K562 (cell line): ENCODE results near the gene ITGA1. TPM values are rescaled to one million over a fixed set of nuclear protein-coding genes. Genes with fewer than 3 reads are reported as not detected.

Experiments
- ATAC-seq: fragments of 200-7000 bp; cut with Tn5 transposase; 3 replicates; pipeline ENCODE4 v1.9.1; 2020; ENCODE audit warnings: moderate library complexity
- BruUV-seq: library from RNA; stranded (reverse); fragments of 400-500 nt; replicated peaks from 2 replicates; lab custom pipeline; 2021; lab: Mats Ljungman, UMichigan
- CTCF ChIA-PET: fragments of 300-600 bp; formaldehyde crosslinking; extraction: SDS; loops from one replicate; lab custom pipeline; 2021; ENCODE audit warnings: low intra/inter-chr PET ratio; lab: Yijun Ruan, JAX
- POLR2A ChIA-PET: fragments of 300-600, 350-650 bp; sonication (Branson Sonifier 250); formaldehyde crosslinking; extraction: SDS; loops from one replicate; lab custom pipeline; 2021; ENCODE audit warnings: antibody characterized with exemption, inconsistent platforms; lab: Yijun Ruan, JAX
- DNase-seq, 4 experiments: peaks; one replicate each; pipeline versions ENCODE4 v3.0.0 to v3.0.0-alpha.2; 2011 to 2018; ENCODE audit warnings: low spot score in 3 of 4, mixed read lengths in 3 of 4; ENCODE audit errors: extremely low read depth in 1 of 4
- FAIRE-seq: peaks from 2 replicates; lab custom pipeline; 2011; peaks lifted over from hg19 to GRCh38; lab: Jason Lieb, UNC
- H2AFZ ChIP-seq: 2 replicates; pipeline ENCODE4 v1.6.0; 2011; ENCODE audit warnings: low read depth, low read length, control low read depth, inconsistent platforms
- H3K27ac ChIP-seq: fragments of 200-600 bp; 3 replicates; pipeline ENCODE4 v1.8.0; 2011; ENCODE audit warnings: low read depth, mild to moderate bottlenecking, control low read depth, inconsistent platforms, low read length, moderate library complexity, mixed read lengths; ENCODE audit errors: extremely low read depth
- H3K27me3 ChIP-seq, 2 experiments: fragments of 300-600 bp in 1 of 2; 2 replicates in 1 of 2; 3 replicates in 1 of 2; pipeline versions ENCODE4 v1.6.0 to v1.8.0; 2011; ENCODE audit warnings: inconsistent platforms in 2 of 2, low read length in 2 of 2, mild to moderate bottlenecking in 1 of 2, mixed read lengths in 1 of 2, moderate library complexity in 1 of 2; ENCODE audit not compliant: control insufficient read depth in 2 of 2, insufficient read depth in 2 of 2
- H3K36me3 ChIP-seq: fragments of 300-600 bp; 3 replicates; pipeline ENCODE4 v1.8.0; 2011; ENCODE audit warnings: mild to moderate bottlenecking, low read length, inconsistent platforms; ENCODE audit not compliant: control insufficient read depth, insufficient read depth
- H3K4me1 ChIP-seq, 2 experiments: fragments of 200-600 bp in 1 of 2; replicated peaks in 1 of 2; 2 replicates in 1 of 2; 3 replicates in 1 of 2; pipeline versions ENCODE4 v1.5.1 to v1.8.0; 2011; ENCODE audit warnings: inconsistent platforms in 2 of 2, low read length in 2 of 2, mild to moderate bottlenecking in 1 of 2, mixed read lengths in 1 of 2, moderate library complexity in 1 of 2; ENCODE audit not compliant: control insufficient read depth in 2 of 2, insufficient read depth in 2 of 2
- H3K4me2 ChIP-seq: 2 replicates; pipeline ENCODE4 v1.6.1; 2011; ENCODE audit warnings: low read length, control low read depth, inconsistent platforms, mixed read lengths; ENCODE audit not compliant: insufficient read depth
- H3K4me3 ChIP-seq: fragments of 200-600 bp; sonication (generic), shearing (Covaris generic); 2 replicates; pipeline ENCODE4 v1.5.1; 2016; ENCODE audit warnings: control low read depth, inconsistent platforms
- H3K79me2 ChIP-seq: fragments of 200-600 bp; 3 replicates; pipeline ENCODE4 v1.8.0; 2011; ENCODE audit warnings: low read length, inconsistent platforms; ENCODE audit not compliant: control insufficient read depth, insufficient read depth
- H3K9ac ChIP-seq, 2 experiments: 2 replicates each; pipeline versions ENCODE4 v1.6.0 to v1.6.1; 2011; ENCODE audit warnings: low read depth in 2 of 2, low read length in 2 of 2, control low read depth in 1 of 2, inconsistent platforms in 1 of 2, mild to moderate bottlenecking in 1 of 2, mixed read lengths in 1 of 2; ENCODE audit not compliant: insufficient read depth in 1 of 2
- H3K9me1 ChIP-seq: one replicate; pipeline ENCODE4 v1.6.0; 2011; ENCODE audit warnings: inconsistent platforms, mild to moderate bottlenecking, low read length, moderate library complexity; ENCODE audit not compliant: control insufficient read depth, insufficient read depth
- H3K9me3 ChIP-seq: replicated peaks from 2 replicates; pipeline ENCODE4 v1.5.1; 2011; ENCODE audit warnings: low read depth, low read length, inconsistent platforms; ENCODE audit not compliant: control insufficient read depth, insufficient read depth
- H4K20me1 ChIP-seq: replicated peaks from 2 replicates; pipeline ENCODE4 v1.6.1; 2011; ENCODE audit warnings: low read length, inconsistent platforms, mixed read lengths; ENCODE audit not compliant: control insufficient read depth, insufficient read depth
- GABPB2 ChIP-seq: fragments of 250-450 bp; sonication (Bioruptor Pico); conservative IDR thresholded peaks from 2 replicates; pipeline ENCODE4 v1.5.1; 2021; ENCODE audit warnings: mild to moderate bottlenecking
- HNRNPLL ChIP-seq: fragments of 200-400 bp; formaldehyde crosslinking; IDR thresholded peaks from 2 replicates; pipeline ENCODE4 v1.6.1; 2017; ENCODE audit warnings: low read length, low read depth, mild to moderate bottlenecking; ENCODE audit not compliant: poor library complexity, severe bottlenecking
- HNRNPUL1 ChIP-seq: fragments of 200-400 bp; formaldehyde crosslinking; IDR thresholded peaks from 2 replicates; pipeline ENCODE4 v1.6.1; 2017; ENCODE audit warnings: low read length
- NCOR1 ChIP-seq: fragments of 450-650 bp; IDR thresholded peaks from 2 replicates; pipeline ENCODE4 v1.6.1; 2016; ENCODE audit warnings: mild to moderate bottlenecking, moderate library complexity
- XRCC4 ChIP-seq: IDR thresholded peaks from one replicate; pipeline ENCODE4 v1.6.1; 2011; ENCODE audit not compliant: insufficient read depth, insufficient read length; ENCODE audit errors: extremely low read depth
- WGBS: fragments of 100-300 bp; shearing (Covaris generic); methylation state at CpG from one replicate; pipeline ENCODE4 v1.1.6; 2016; ENCODE audit warnings: low coverage, mixed read lengths; ENCODE audit not compliant: insufficient coverage; ENCODE audit errors: missing lambda C conversion rate; 5-methylcytosine and 5-hydroxymethylcytosine counted together
- in situ Hi-C: fragments of 300-500 bp; cut with MboI; formaldehyde crosslinking; loops from 4 replicates; pipeline ENCODE4 v1.15.0; 2018; ENCODE audit warnings: inconsistent platforms, mixed read lengths
- intact Hi-C: fragments of 100-400 bp; cut with micrococcal nuclease; formaldehyde crosslinking; loops from 2 replicates; pipeline ENCODE4 v1.14.2; 2022
- polyA plus RNA-seq, 8 experiments: library from polyadenylated mRNA; depleted of rRNA in 4 of 8; stranded (reverse) in 5 of 8; unstranded in 3 of 8; fragments of >200 nt; fragmentation: Nextera tagmentation in 2 of 8; fragmentation: Illumina TruSeq in 1 of 8; extraction: Ambion mirVana in 2 of 8; extraction: Trizol in 1 of 8; gene quantifications; 2 replicates each; pipeline versions ENCODE4 v1.2.1 to v1.2.3, GENCODE V29; 2011 to 2014; ENCODE audit warnings: inconsistent platforms in 1 of 8, missing spikeins in 1 of 8
- total RNA-seq, 7 experiments: library from RNA; depleted of rRNA in 6 of 7; stranded (reverse); fragments of >200 nt in 6 of 7; fragmentation: Illumina TruSeq in 2 of 7; extraction: Trizol in 2 of 7; gene quantifications; 2 replicates each; pipeline versions ENCODE4 v1.2.1 to v1.2.3, GENCODE V29; 2011 to 2021; ENCODE audit warnings: low replicate concordance in 1 of 7

The ITGA1 gene
- total and polyA plus RNA-seq, 9 of the 15 experiments (the other 6 are each of a cell fraction or from before 2014, with no cell fraction given): 0.04 to 0.22 TPM; not detected in 7

DNA sequence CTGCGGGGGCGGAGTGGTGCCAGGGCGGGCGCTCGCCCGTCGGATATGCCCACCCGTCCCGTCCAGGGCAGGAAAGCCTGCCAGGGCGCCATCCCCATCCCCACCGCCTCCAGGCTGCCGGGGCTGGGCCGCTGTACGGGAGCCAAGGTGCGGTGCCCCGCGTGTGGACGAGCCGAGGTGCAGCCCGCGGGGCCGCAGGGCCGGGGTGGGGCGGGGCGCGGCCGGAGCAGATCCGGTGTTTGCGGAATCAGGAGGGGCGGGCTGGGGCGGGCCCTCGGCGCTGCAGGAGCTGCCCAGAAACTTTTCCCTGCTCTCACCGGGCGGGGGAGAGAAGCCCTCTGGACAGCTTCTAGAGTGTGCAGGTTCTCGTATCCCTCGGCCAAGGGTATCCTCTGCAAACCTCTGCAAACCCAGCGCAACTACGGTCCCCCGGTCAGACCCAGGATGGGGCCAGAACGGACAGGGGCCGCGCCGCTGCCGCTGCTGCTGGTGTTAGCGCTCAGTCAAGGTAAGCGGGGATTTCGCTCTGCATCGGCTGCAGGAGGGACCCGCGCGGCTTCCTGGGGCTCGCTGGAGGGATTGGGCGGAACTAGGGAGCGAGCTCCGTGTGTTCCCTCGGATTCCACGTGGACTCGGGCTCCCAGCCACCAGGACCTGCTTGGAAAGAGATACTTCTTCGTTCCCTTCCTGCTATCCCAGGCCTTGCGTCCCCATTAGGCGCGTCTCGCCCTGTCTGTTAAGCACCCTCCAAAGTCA, 201.5 kb downstream of the ITGA1 start, which contains the start of gene ITGA2:
Gene ITGA2, plus strand, starts transcription at position 328 of the 756 bp plus-strand sequence. Its CDS starts 117 bp downstream, at position 445.
- Histone ChIP-seq H3K4me2 (peak within 1 kb of the TSS; percentile 65), H3K9me1 (no peaks in the 10 kb centered on the region), H3K4me3 (peak within 1 kb of the TSS; percentile 30), H4K20me1 (no peaks in the 10 kb centered on the region)
- CTCF ChIA-PET: no interaction called here
- in situ Hi-C loops: no loop called here
- DNase-seq: peak; percentile 39 to 59 (median 46)
- intact Hi-C loops: no loop called here
- TF ChIP-seq GABPB2 (CRISPR knock-in tag) (no peak), XRCC4 (no peak), NCOR1 (no peak), HNRNPUL1 (no peak), HNRNPLL (peak; percentile 68)
- TF ChIP-seq, all 486 proteins: peak for 1
- no peak within 1 kb of the TSS for H3K27ac ChIP-seq
- BruUV-seq: no TSS peak
- no peaks in the 10 kb centered on the region for H3K79me2 ChIP-seq
- POLR2A ChIA-PET: no interaction called here
- peaks cover 17 to 21% of the 10 kb centered on the region in 2 experiments; a peak in 4 of 5 replicates for H3K27me3 ChIP-seq
- H2AFZ ChIP-seq: peak within 1 kb of the TSS; percentile 64
- WGBS: 2% methylated on average over 30 of the region's 64 CpGs
- H3K36me3 ChIP-seq: no peaks in the 10 kb centered on the region
- H3K9me3 ChIP-seq: no peaks in the 10 kb centered on the region
- peaks cover 0 to 14% of the 10 kb centered on the region in 2 experiments; a peak in 2 of 5 replicates for H3K4me1 ChIP-seq
- ATAC-seq: peak; percentile 94
- peak within 1 kb of the TSS in 1 of 2 experiments; percentile 73; a peak in 2 of 4 replicates for H3K9ac ChIP-seq
- no peak for FAIRE-seq
